NCI-H345 treated with DMSO at 0.1 percent for 48 hours (cell line): ENCODE measurements around the gene OR5P2.
"Not testable (repeated sequence)": the region's sequence is repeated elsewhere in the genome, so short reads cannot be mapped to it uniquely, and the experiment has no call there.

Source experiments
- DNase-seq: peaks from one replicate; lab custom pipeline; 2025; ENCODE audit not compliant: unreplicated experiment; lab: John Stamatoyannopoulos, UW

OR5P2 gene

GRCh38 chr11:7796842-7797241, at the start of gene OR5P2:
OR5P2 (minus strand) TSS chr11:7796942; CDS start chr11:7796942, 0 bp downstream.
- no peak for DNase-seq

GRCh38 chr11:7846003-7846402, 49.3 kb upstream of the OR5P2 start:
- no peak for DNase-seq

GRCh38 chr11:7844986-7845385, 48.2 kb upstream of the OR5P2 start:
- no peak for DNase-seq

- DNase-seq = no peak
These were observed 47.8 kb upstream of the OR5P2 start for GRCh38 chr11:7844521-7844920.

GRCh38 chr11:7840578-7840977, 43.8 kb upstream of the OR5P2 start:
- no peak for DNase-seq

GRCh38 chr11:7833527-7833926, 36.8 kb upstream of the OR5P2 start:
- DNase-seq = no peak

GRCh38 chr11:7830740-7831139, 34.0 kb upstream of the OR5P2 start, which contains the start of gene OR5P3:
OR5P3 (minus strand) TSS chr11:7830840.
- DNase-seq = no peak

- DNase-seq = no peak
These were observed 29.6 kb upstream of the OR5P2 start for GRCh38 chr11:7826324-7826723.

- not testable (repeated sequence) for DNase-seq
These were observed 23.7 kb upstream of the OR5P2 start for GRCh38 chr11:7820417-7820816.

- not testable (repeated sequence) for DNase-seq
These were observed 18.2 kb upstream of the OR5P2 start for GRCh38 chr11:7814897-7815296.

- not testable (repeated sequence) for DNase-seq
These were observed 13.6 kb upstream of the OR5P2 start for GRCh38 chr11:7810301-7810700.

- DNase-seq = no peak
These were observed 3.5 kb downstream of the OR5P2 start for GRCh38 chr11:7793233-7793632.

GRCh38 chr11:7787239-7787638, 9.5 kb downstream of the OR5P2 start:
- no peak for DNase-seq

- no peak for DNase-seq
These were observed 21.1 kb downstream of the OR5P2 start for GRCh38 chr11:7775689-7776088.

- DNase-seq = not testable (repeated sequence)
These were observed 32.4 kb downstream of the OR5P2 start for GRCh38 chr11:7764301-7764700.

GRCh38 chr11:7759010-7759409, 37.7 kb downstream of the OR5P2 start:
- no peak for DNase-seq

- no peak for DNase-seq
These were observed 47.3 kb downstream of the OR5P2 start for GRCh38 chr11:7749456-7749855.
